Stomach (tissue), 19 donors: ENCODE results near the gene NR2F1. TPM values are rescaled to one million over a fixed set of nuclear protein-coding genes. Genes with fewer than 3 reads are reported as not detected.
"Not testable (repeated sequence)": the region's sequence is repeated elsewhere in the genome, so short reads cannot be mapped to it uniquely, and the experiment has no call there.

Experiments used
- DNase-seq, 2 donors: peaks; one replicate each; pipeline versions ENCODE4 v3.0.0 to v3.0.0-alpha.2; 2013 to 2019
- H3K27ac ChIP-seq, 5 donors: fragments of 200-600 bp in 4 of 5; sonication (generic) in 4 of 5; one replicate each; pipeline ENCODE4 v1.5.1; 2013 to 2019; ENCODE audit warnings: mild to moderate bottlenecking in 1 of 5, moderate library complexity in 1 of 5
- H3K27me3 ChIP-seq, 3 donors: fragments of 200-600 bp; sonication (generic); one replicate each; pipeline ENCODE4 v1.5.1; 2017 to 2019; ENCODE audit warnings: mixed run types in 1 of 3
- H3K36me3 ChIP-seq, 4 donors: fragments of 200-600 bp; sonication (generic); 1 replicate in 3 of 4; 2 replicates in 1 of 4; pipeline ENCODE4 v1.5.1; 2016 to 2019
- H3K4me1 ChIP-seq, 4 donors: fragments of 200-600 bp; sonication (generic); one replicate each; pipeline ENCODE4 v1.5.1; 2016 to 2019
- H3K4me3 ChIP-seq, 4 donors: fragments of 200-600 bp; sonication (generic) in 3 of 4; one replicate each; pipeline ENCODE4 v1.5.1; 2016 to 2019; ENCODE audit warnings: mild to moderate bottlenecking in 1 of 4
- H3K9me3 ChIP-seq, 4 donors: fragments of 200-600 bp; sonication (generic); one replicate each; pipeline ENCODE4 v1.5.1; 2016 to 2019
- CTCF ChIP-seq, 7 experiments: fragments of 450-650 bp in 4 of 7; fragments of 200-600 bp in 3 of 7; sonication (generic) in 3 of 7; IDR thresholded peaks; one replicate each; pipeline ENCODE4 v1.5.1; 2016 to 2019; ENCODE audit warnings: antibody characterized with exemption in 7 of 7, control low read depth in 2 of 7, mild to moderate bottlenecking in 1 of 7
- EP300 ChIP-seq: sonication (generic); formaldehyde crosslinking; IDR thresholded peaks from one replicate; pipeline ENCODE4 v1.6.1; 2017; ENCODE audit warnings: antibody characterized with exemption
- POLR2A ChIP-seq, 4 donors: fragments of 450-650 bp; IDR thresholded peaks; one replicate each; pipeline ENCODE4 v1.6.1; 2016; ENCODE audit warnings: antibody characterized with exemption in 4 of 4, control low read depth in 2 of 4, mild to moderate bottlenecking in 1 of 4, moderate library complexity in 1 of 4
- POLR2AphosphoS5 ChIP-seq, 3 donors: sonication (generic); formaldehyde crosslinking; IDR thresholded peaks; one replicate each; pipeline ENCODE4 v1.6.1; 2016; ENCODE audit warnings: antibody characterized with exemption in 3 of 3
- WGBS, 5 donors: extraction: QIAGEN DNeasy Blood & Tissue Kit in 3 of 5; methylation state at CpG; one replicate each; pipeline versions ENCODE4 v1.1.5 to v1.1.7; 2013 to 2018; 5-methylcytosine and 5-hydroxymethylcytosine counted together
- intact Hi-C: fragments of 100-400 bp; cut with DNase I; formaldehyde crosslinking; loops from one replicate; pipeline ENCODE4 v1.15.1; 2023; ENCODE audit warnings: low total_unique reads
- long read RNA-seq, 10 donors: transcript quantifications; one replicate each; lab custom pipeline, GENCODE V29; 2026
- polyA plus RNA-seq, 3 donors: library from polyadenylated mRNA; stranded (reverse); fragments of 200-250 nt; gene quantifications; one replicate each; pipeline ENCODE4 v1.2.3, GENCODE V29; 2013
- total RNA-seq, 5 donors: library from RNA; depleted of rRNA; stranded (reverse); fragments of >200 nt; gene quantifications; one replicate each; pipeline versions ENCODE4 v1.1.0 to v1.2.3, GENCODE V29; 2014 to 2016
- donor health status: healthy with polysubstance abuse.
- donor health status: Bipolar disorder and iron deficiency.
- donor health status: healthy.

NR2F1 gene
- total RNA-seq (100 to 1,000 TPM in 1 of 5 donors, 10 to 100 TPM in 3, under 1 TPM in 1; 0.87 to 115 (median 20.4) TPM), polyA plus RNA-seq (10 to 100 TPM; 10.7 to 25.7 (median 24.3) TPM)
- long read RNA-seq, donor 1, partial matches to known transcripts: 0 of 1 reads
- long read RNA-seq, donor 1, other reads (novel, unspliced or antisense): 0 of 1 reads
- long read RNA-seq, donor 2, partial matches to known transcripts: 0 of 3 reads
- long read RNA-seq, donor 2, other reads (novel, unspliced or antisense): 0 of 3 reads
- long read RNA-seq, donor 3: 0 reads
- long read RNA-seq, donor 4, partial matches to known transcripts: 0 of 2 reads
- long read RNA-seq, donor 4, other reads (novel, unspliced or antisense): 0 of 2 reads
- long read RNA-seq, donor 5, transcript NR2F1-206 (3 exons, 3,841 nt): major isoform, 19 of 46 reads
- long read RNA-seq, donor 5, partial matches to known transcripts: 26 of 46 reads
- long read RNA-seq, donor 5, other reads (novel, unspliced or antisense): 0 of 46 reads
- long read RNA-seq, donor 6, transcript NR2F1-206 (3 exons, 3,841 nt): major isoform, 15 of 15 reads
- long read RNA-seq, donor 6, partial matches to known transcripts: 0 of 15 reads
- long read RNA-seq, donor 6, other reads (novel, unspliced or antisense): 0 of 15 reads
- long read RNA-seq, donor 7, partial matches to known transcripts: 0 of 3 reads
- long read RNA-seq, donor 7, other reads (novel, unspliced or antisense): 0 of 3 reads
- long read RNA-seq, donor 8, partial matches to known transcripts: 0 of 4 reads
- long read RNA-seq, donor 8, other reads (novel, unspliced or antisense): 0 of 4 reads
- long read RNA-seq, donor 9, transcript NR2F1-206 (3 exons, 3,841 nt): major isoform, 15 of 45 reads
- long read RNA-seq, donor 9, partial matches to known transcripts: 29 of 45 reads
- long read RNA-seq, donor 9, other reads (novel, unspliced or antisense): 0 of 45 reads
- long read RNA-seq, donor 10, partial matches to known transcripts: 0 of 1 reads
- long read RNA-seq, donor 10, other reads (novel, unspliced or antisense): 0 of 1 reads

- peak; percentile 47 to 95 for DNase-seq
- WGBS, 5 donors: 3 to 6% (median 4%) methylated on average over 20 to 21 of the region's 21 CpGs
- Histone ChIP-seq H3K27ac (peak within 1 kb of the TSS; percentile 36 to 95 (median 88)), H3K36me3 (peaks cover 0 to 5% (median 0%) of the 10 kb centered on the region in 4 donors), H3K27me3 (peaks cover 0 to 98% (median 84%) of the 10 kb centered on the region in 3 donors), H3K4me1 (peaks cover 27 to 52% (median 42%) of the 10 kb centered on the region in 4 donors), H3K4me3 (peak within 1 kb of the TSS; percentile 52 to 81 (median 62)), H3K9me3 (peaks cover 0 to 6% (median 1%) of the 10 kb centered on the region in 4 donors)
- intact Hi-C loops: no loop called here
- no peak for TF ChIP-seq POLR2A (IDR thresholded peaks at IDR 0.05)
- TF ChIP-seq CTCF (IDR thresholded peaks at IDR 0.05): peak in 5 of 7 experiments; percentile 44 to 94 (median 87)
- no peak for TF ChIP-seq EP300
- TF ChIP-seq POLR2AphosphoS5 (IDR thresholded peaks at IDR 0.05): peak in 2 of 3 donors; percentile 28 to 60
These were observed at the start of gene NR2F1 for GRCh38 chr5:93582677-93583438. Gene NR2F1, plus strand, starts transcription at chr5:93583222. Its CDS starts 1,802 bp downstream, at chr5:93585024.

- H3K27me3 ChIP-seq: no peaks in the 10 kb centered on the region
- no peak for TF ChIP-seq EP300
- TF ChIP-seq POLR2AphosphoS5 (IDR thresholded peaks at IDR 0.05): no peak
- no peak for TF ChIP-seq POLR2A (IDR thresholded peaks at IDR 0.05)
- TF ChIP-seq CTCF (IDR thresholded peaks at IDR 0.05): no peak
- intact Hi-C loops: no loop called here
- H3K9me3 ChIP-seq: no peaks in the 10 kb centered on the region
- no peak for DNase-seq
- H3K4me3 ChIP-seq: no peak overlapping the region
- WGBS, 5 donors: 65 to 82% (median 77%) methylated on average over 4 of the region's 4 CpGs
- H3K36me3 ChIP-seq: peaks cover 0 to 7% (median 0%) of the 10 kb centered on the region in 4 donors
- peaks cover 0 to 5% (median 0%) of the 10 kb centered on the region in 4 donors for H3K4me1 ChIP-seq
- H3K27ac ChIP-seq: peak overlapping the region in 1 of 5 donors; percentile 6
These were observed 37.1 kb upstream of the NR2F1 start for GRCh38 chr5:93545872-93546271.

GRCh38 chr5:93549594-93549993 lies 33.4 kb upstream of the NR2F1 start:
- H3K9me3 ChIP-seq, H3K36me3 ChIP-seq, H3K4me3 ChIP-seq, H3K27ac ChIP-seq, DNase-seq, H3K4me1 ChIP-seq, H3K27me3 ChIP-seq, intact Hi-C loops: not testable (repeated sequence)
- WGBS, 5 donors: 90 to 97% (median 92%) methylated on average over 3 of the region's 3 CpGs

- Histone ChIP-seq H3K9me3 (no peaks in the 10 kb centered on the region), H3K4me1 (no peaks in the 10 kb centered on the region), H3K27ac (no peak overlapping the region), H3K27me3 (no peaks in the 10 kb centered on the region), H3K4me3 (no peak overlapping the region), H3K36me3 (peaks cover 0 to 24% (median 6%) of the 10 kb centered on the region in 4 donors)
- WGBS, 5 donors: 89 to 94% (median 93%) methylated on average over 2 of the region's 2 CpGs
- TF ChIP-seq CTCF (IDR thresholded peaks at IDR 0.05) (no peak), POLR2A (IDR thresholded peaks at IDR 0.05) (no peak), POLR2AphosphoS5 (IDR thresholded peaks at IDR 0.05) (no peak), EP300 (no peak)
- intact Hi-C loops: no loop called here
- DNase-seq: no peak
These were observed 25.9 kb upstream of the NR2F1 start for GRCh38 chr5:93557021-93557604.
